ENCODE measurements around the gene B4GAT1.

DNA sequence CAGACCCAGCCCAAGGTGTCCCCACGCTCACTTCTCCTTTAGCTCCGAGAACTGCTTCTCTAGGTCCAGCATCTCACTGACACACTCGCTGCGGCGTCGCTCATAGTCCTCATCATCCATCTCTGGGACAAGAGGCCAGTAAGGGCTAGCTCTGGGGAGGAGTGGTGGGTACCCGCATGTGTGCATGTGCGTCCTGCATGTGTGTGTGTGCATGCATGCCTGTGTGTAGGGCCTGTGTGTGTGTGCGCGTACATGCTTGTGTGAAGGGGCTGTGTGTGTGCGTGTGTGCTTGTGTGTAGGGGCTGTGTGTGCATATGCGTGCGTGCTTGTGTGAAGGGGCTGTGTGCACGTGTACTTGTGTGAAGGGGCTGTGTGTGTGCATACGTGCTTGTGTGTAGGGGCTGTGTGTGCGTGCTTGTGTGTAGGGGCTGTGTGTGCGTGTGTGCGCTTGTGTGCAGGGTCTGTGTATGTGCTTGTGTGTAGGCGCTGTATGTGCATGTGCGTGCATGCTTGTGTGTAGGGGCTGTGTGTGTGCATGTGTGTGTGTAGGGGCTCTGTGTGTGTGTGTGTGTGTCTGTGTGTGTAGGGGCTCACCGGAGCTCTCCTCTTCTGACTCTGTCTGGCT lies 5.8 kb downstream of the B4GAT1 start:
- TF ChIP-seq GATA2 (IDR thresholded peaks at IDR 0.05; ENCODE audit: low read depth, low read length) (no peak), GATA3 (IDR thresholded peaks at IDR 0.05; ENCODE audit: low read depth, low read length) (no peak)
